DMS53 treated with DMSO at 0.1 percent for 48 hours (cell line): ENCODE data around the gene MIA.
A peak's percentile ranks its signal among the peaks of the same experiment; 100 is the strongest.
"Not testable (repeated sequence)": the region's sequence is repeated elsewhere in the genome, so short reads cannot be mapped to it uniquely, and the experiment has no call there.

Experiments
- DNase-seq: peaks from one replicate; lab custom pipeline; 2025; ENCODE audit not compliant: unreplicated experiment; lab: John Stamatoyannopoulos, UW

MIA gene

DNA sequence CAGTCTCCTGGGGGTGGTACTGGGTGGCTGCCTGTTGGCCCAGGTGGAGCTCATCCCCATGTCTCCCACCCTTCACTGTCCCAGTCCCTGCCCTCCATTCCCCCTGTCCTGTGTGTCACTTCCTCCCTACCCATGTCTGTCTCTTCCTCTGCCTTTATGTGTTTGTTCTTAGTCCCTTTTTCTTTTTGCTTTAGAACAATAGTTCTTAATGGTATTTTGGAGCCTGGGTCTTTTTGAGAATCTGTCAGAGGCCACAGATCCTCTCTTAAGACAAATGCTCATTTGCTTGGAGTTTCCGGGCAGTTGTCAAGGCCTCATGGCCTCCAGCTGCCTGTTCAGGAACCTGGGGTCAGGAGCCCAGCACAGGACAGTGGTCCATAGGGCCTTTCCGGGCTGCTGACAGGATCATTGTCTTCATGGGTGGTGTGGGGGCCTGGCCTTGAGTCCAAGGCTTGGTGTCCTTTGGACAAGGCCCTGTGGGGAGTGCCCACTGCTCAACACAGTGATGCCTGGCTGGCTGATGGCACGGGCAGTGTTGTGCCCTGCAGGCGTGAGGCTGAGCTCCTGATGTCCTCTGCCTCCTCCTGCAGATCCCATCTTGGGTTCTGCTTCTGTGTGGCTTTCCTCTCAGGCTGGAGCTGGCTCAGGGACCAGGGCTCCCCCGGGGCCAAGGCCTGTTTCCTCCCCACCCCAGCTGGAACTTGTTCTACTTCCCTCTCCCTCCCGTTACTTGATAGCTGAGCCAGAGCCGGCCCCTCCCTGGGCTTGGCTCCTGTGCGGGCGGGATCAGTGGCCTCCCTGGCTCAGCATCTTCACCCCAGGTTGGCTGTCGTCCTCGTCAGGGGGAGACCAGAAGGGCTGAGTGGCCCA, 27.2 kb downstream of the MIA start:
- no peak for DNase-seq

GRCh38 chr19:40803170-40803856, 28.0 kb downstream of the MIA start:
- DNase-seq, result no peak

DNA sequence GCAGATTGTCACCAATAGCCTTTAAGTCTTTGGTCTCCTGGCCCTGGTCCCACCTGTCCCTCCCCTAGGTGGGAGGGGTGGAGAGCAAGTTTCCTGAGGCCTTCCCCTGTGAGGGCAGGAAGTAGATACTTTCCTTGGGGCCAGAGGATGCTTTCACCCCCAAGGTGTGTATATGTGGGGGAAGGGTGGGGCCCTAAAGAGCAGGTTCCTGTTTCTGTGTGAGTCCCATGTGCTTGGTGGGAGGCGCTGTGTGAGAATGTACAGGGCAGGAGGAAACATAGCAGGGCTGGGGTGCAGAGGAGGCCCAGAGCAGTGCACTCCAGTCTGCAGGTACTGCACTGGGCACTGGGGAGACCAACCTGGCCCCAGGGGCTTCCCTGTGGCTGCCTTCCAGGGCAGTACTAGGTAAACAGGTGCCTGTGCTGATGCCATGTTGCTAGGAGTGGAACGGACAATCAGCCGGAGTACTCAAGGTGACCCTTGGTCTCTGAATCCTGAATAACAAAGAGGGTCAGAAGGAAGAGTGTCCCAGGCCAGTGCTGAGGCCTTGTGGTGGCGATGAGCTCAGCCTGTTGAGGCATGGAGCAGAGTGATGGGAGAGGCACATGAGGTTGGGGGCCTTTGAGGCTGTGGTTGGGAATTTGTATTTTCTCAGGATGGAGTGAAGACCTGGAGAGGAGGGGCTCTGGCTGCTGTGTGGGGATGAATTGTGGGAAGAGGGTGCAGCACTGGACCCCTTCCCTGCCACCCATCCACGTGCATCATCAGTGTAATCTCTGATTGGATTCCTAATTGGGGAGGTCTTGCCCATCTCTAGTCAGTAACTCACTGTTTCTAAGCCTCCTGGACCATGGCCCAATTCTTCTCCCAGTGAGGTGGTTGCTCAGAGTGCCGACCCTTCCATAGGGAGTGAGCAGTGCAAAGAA, 28.8 kb downstream of the MIA start:
- no peak for DNase-seq

- DNase-seq, result no peak
These were observed 29.5 kb downstream of the MIA start for GRCh38 chr19:40804783-40805242.

GRCh38 chr19:40805258-40805868, 30.0 kb downstream of the MIA start:
- no peak for DNase-seq

- no peak for DNase-seq
These were observed 31.3 kb downstream of the MIA start for GRCh38 chr19:40806423-40807146.

- peak; percentile 28 for DNase-seq
These were observed 32.1 kb downstream of the MIA start for GRCh38 chr19:40807147-40808020.

GRCh38 chr19:40808021-40808325, 32.7 kb downstream of the MIA start:
- DNase-seq, result no peak

DNA sequence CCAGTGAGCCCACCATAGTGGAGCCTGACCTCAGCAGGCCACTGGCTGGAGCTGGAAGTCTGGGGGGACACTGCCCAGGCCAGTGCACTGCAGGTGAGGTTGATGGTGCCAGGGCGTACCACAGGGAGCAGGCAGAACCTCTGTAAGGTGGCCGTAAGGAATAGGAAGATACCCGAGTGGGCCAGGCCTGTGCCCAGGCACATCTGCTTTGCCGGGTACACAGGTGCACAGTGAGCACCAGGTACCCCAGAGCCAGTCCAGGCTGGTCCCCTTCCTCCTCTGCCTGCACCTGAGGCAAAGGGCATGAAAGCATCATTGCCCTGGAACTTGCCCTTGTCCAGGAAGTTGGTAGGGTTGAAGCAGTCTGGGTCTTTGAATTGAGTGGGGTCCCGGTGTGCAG, 33.2 kb downstream of the MIA start:
- no peak for DNase-seq

GRCh38 chr19:40809358-40810086, 34.2 kb downstream of the MIA start:
- no peak for DNase-seq

- DNase-seq, result no peak
These were observed 34.8 kb downstream of the MIA start for GRCh38 chr19:40810160-40810559.

GRCh38 chr19:40810649-40811408, 35.5 kb downstream of the MIA start:
- DNase-seq, result peak; percentile 81

GRCh38 chr19:40811478-40812341, 36.4 kb downstream of the MIA start:
- no peak for DNase-seq

GRCh38 chr19:40812571-40812970, 37.2 kb downstream of the MIA start:
- not testable (repeated sequence) for DNase-seq

- no peak for DNase-seq
These were observed 37.9 kb downstream of the MIA start for GRCh38 chr19:40813182-40813581.

DNA sequence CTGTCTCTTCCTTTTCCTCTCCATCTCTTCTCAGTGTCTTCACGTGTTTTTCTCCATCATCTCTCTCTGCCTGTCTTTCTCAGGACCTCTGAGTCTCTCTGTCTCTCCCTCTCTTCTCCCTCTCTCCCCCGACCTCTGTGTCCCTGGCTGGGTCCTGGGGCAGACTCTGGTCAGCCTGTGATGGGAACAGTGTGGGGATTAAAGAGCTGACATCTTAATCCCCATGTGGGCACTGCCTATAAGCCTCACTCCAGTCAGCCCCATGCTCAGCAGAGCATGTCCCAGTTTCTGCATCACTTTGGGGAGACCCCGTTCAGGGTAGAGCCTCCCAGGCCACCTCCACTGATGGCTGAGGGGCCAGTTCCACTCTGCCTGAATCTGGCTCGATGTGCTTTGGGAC, 39.9 kb downstream of the MIA start:
- no peak for DNase-seq
